Natural killer cell (primary cell): ENCODE measurements around the gene TRIM47. TPM values are rescaled to one million over a fixed set of nuclear protein-coding genes. Genes with fewer than 3 reads are reported as not detected.

Experiments
- ATAC-seq, 3 donors: fragments of 150-1000 bp in 2 of 3; fragments of 200-7000 bp in 1 of 3; cut with Tn5 transposase; 1 replicate in 1 of 3; 2 replicates in 2 of 3; pipeline ENCODE4 v1.10.0; 2021; ENCODE audit warnings: mild to moderate bottlenecking in 2 of 3, moderate library complexity in 2 of 3
- DNase-seq, 2 donors: peaks; one replicate each; pipeline versions ENCODE4 v3.0.0 to v3.0.0-alpha.2; 2013 to 2021; ENCODE audit warnings: mixed read lengths in 1 of 2
- H3K27ac ChIP-seq: one replicate; pipeline ENCODE4 v1.5.1; 2013; ENCODE audit warnings: mild to moderate bottlenecking, low read length
- H3K27me3 ChIP-seq: one replicate; pipeline ENCODE4 v1.6.1; 2013; ENCODE audit warnings: low read length; ENCODE audit not compliant: control insufficient read depth, insufficient read depth
- H3K36me3 ChIP-seq: one replicate; pipeline ENCODE4 v1.6.1; 2013; ENCODE audit warnings: low read length; ENCODE audit not compliant: control insufficient read depth, insufficient read depth
- H3K4me1 ChIP-seq: one replicate; pipeline ENCODE4 v1.6.1; 2013; ENCODE audit warnings: low read length; ENCODE audit not compliant: control insufficient read depth, insufficient read depth
- H3K4me3 ChIP-seq: one replicate; pipeline ENCODE4 v1.5.1; 2013; ENCODE audit warnings: low read length
- H3K9me3 ChIP-seq: one replicate; pipeline ENCODE4 v1.6.1; 2013; ENCODE audit warnings: low read length; ENCODE audit not compliant: control insufficient read depth, insufficient read depth
- H3K27ac Mint-ChIP-seq, 2 donors: one replicate each; pipeline ENCODE4 v1.8.0; 2022; ENCODE audit warnings: mild to moderate bottlenecking in 2 of 2, mixed read lengths in 2 of 2, moderate library complexity in 1 of 2
- H3K27me3 Mint-ChIP-seq, 2 donors: one replicate each; pipeline ENCODE4 v1.8.0; 2022; ENCODE audit warnings: low read depth in 2 of 2, mixed read lengths in 2 of 2
- H3K36me3 Mint-ChIP-seq: one replicate; pipeline ENCODE4 v1.8.0; 2022; ENCODE audit warnings: mixed read lengths
- H3K4me1 Mint-ChIP-seq, 2 donors: one replicate each; pipeline ENCODE4 v1.8.0; 2022; ENCODE audit warnings: mixed read lengths in 2 of 2
- H3K4me3 Mint-ChIP-seq: one replicate; pipeline ENCODE4 v1.8.0; 2022; ENCODE audit warnings: mild to moderate bottlenecking, moderate library complexity, mixed read lengths
- H3K9me3 Mint-ChIP-seq, 2 donors: one replicate each; pipeline ENCODE4 v1.8.0; 2022; ENCODE audit warnings: mixed read lengths in 2 of 2
- CTCF ChIP-seq: fragments of 200-600 bp; IDR thresholded peaks from one replicate; pipeline ENCODE4 v1.8.0; 2022; ENCODE audit warnings: antibody characterized with exemption
- WGBS: methylation state at CpG from one replicate; pipeline ENCODE4 v1.1.7; 2013; ENCODE audit warnings: missing lambda C conversion rate; ENCODE audit not compliant: insufficient coverage; 5-methylcytosine and 5-hydroxymethylcytosine counted together
- intact Hi-C: fragments of 100-400 bp; cut with micrococcal nuclease; formaldehyde crosslinking; loops from one replicate; pipeline ENCODE4 v1.14.2; 2022
- total RNA-seq, 4 donors: library from RNA; stranded (reverse); fragments of 120-200 nt in 1 of 4; gene quantifications; one replicate each; pipeline versions ENCODE4 v1.2.3 to v1.2.4, GENCODE V29; 2013 to 2022

TRIM47 gene
- total RNA-seq, 3 donors from 2014 or later (not counting 1 experiment from before 2014, with no cell fraction given): 1.2 to 2.5 (median 2.0) TPM

- H3K4me1 Mint-ChIP-seq: peaks cover 23 to 26% of the 10 kb centered on the region in 2 donors
- no peaks in the 10 kb centered on the region for H3K9me3 Mint-ChIP-seq
- H3K4me3 Mint-ChIP-seq: no peak overlapping the region
- DNase-seq (no peak), ATAC-seq (no peak)
- H3K27ac Mint-ChIP-seq: no peak overlapping the region
- H3K27me3 Mint-ChIP-seq: no peaks in the 10 kb centered on the region
- H3K27me3 ChIP-seq: no peaks in the 10 kb centered on the region
- no peaks in the 10 kb centered on the region for H3K9me3 ChIP-seq
- no peak overlapping the region for H3K4me3 ChIP-seq
- no peaks in the 10 kb centered on the region for H3K36me3 Mint-ChIP-seq
- WGBS: 92% methylated on average over 32 of the region's 32 CpGs
- intact Hi-C loops: no loop called here
- no peak overlapping the region for H3K27ac ChIP-seq
- TF ChIP-seq CTCF: no peak
- H3K36me3 ChIP-seq: peaks cover 16% of the 10 kb centered on the region
- peaks cover 18% of the 10 kb centered on the region for H3K4me1 ChIP-seq
These were observed 13.5 kb upstream of the TRIM47 start for GRCh38 chr17:75891605-75892555.

GRCh38 chr17:75891022-75891604, 12.7 kb upstream of the TRIM47 start:
- no peaks in the 10 kb centered on the region for H3K9me3 Mint-ChIP-seq
- H3K36me3 Mint-ChIP-seq: no peaks in the 10 kb centered on the region
- H3K27me3 Mint-ChIP-seq: no peaks in the 10 kb centered on the region
- Histone ChIP-seq H3K27me3 (no peaks in the 10 kb centered on the region), H3K27ac (no peak overlapping the region), H3K4me3 (no peak overlapping the region), H3K36me3 (peaks cover 16% of the 10 kb centered on the region), H3K4me1 (peaks cover 16% of the 10 kb centered on the region), H3K9me3 (no peaks in the 10 kb centered on the region)
- no peak overlapping the region for H3K27ac Mint-ChIP-seq
- intact Hi-C loops: no loop called here
- H3K4me1 Mint-ChIP-seq: peaks cover 23 to 26% of the 10 kb centered on the region in 2 donors
- TF ChIP-seq CTCF: no peak
- no peak for DNase-seq
- no peak for ATAC-seq
- no peak overlapping the region for H3K4me3 Mint-ChIP-seq
- WGBS: 98% methylated on average over 31 of the region's 31 CpGs

GRCh38 chr17:75889454-75889853, 11.1 kb upstream of the TRIM47 start:
- no peaks in the 10 kb centered on the region for H3K9me3 ChIP-seq
- no peaks in the 10 kb centered on the region for H3K27me3 ChIP-seq
- H3K4me3 ChIP-seq: no peak overlapping the region
- H3K4me1 Mint-ChIP-seq: peaks cover 9 to 11% of the 10 kb centered on the region in 2 donors
- no peaks in the 10 kb centered on the region for H3K36me3 Mint-ChIP-seq
- DNase-seq (no peak), ATAC-seq (no peak)
- H3K27me3 Mint-ChIP-seq: no peaks in the 10 kb centered on the region
- H3K27ac ChIP-seq: no peak overlapping the region
- no peak for TF ChIP-seq CTCF
- no peak overlapping the region for H3K4me3 Mint-ChIP-seq
- H3K9me3 Mint-ChIP-seq: no peaks in the 10 kb centered on the region
- intact Hi-C loops: loop anchor here (10.0 kb wide), 1 partner anchor 55 kb away; the partner anchor contains the start of gene FBF1
- WGBS: 83% methylated on average over 6 of the region's 6 CpGs
- H3K4me1 ChIP-seq: no peaks in the 10 kb centered on the region
- H3K27ac Mint-ChIP-seq: no peak overlapping the region
- H3K36me3 ChIP-seq: peaks cover 16% of the 10 kb centered on the region
